Testis (tissue), 2 donors: ENCODE measurements around the gene PRKG2.

Source experiments
- POLR2A ChIP-seq: fragments of 450-650 bp; IDR thresholded peaks from one replicate; pipeline ENCODE4 v1.6.1; 2017; ENCODE audit warnings: antibody characterized with exemption, mild to moderate bottlenecking, moderate library complexity
- TF ChIP-seq, protein P1 (sequence below), 3 experiments: fragments of 450-650 bp in 2 of 3; fragments of 200-600 bp in 1 of 3; sonication (generic) in 1 of 3; IDR thresholded peaks; one replicate each; pipeline ENCODE4 v1.5.1; 2016 to 2019; ENCODE audit warnings: antibody characterized with exemption in 3 of 3, mild to moderate bottlenecking in 2 of 3, moderate library complexity in 1 of 3

DNA sequence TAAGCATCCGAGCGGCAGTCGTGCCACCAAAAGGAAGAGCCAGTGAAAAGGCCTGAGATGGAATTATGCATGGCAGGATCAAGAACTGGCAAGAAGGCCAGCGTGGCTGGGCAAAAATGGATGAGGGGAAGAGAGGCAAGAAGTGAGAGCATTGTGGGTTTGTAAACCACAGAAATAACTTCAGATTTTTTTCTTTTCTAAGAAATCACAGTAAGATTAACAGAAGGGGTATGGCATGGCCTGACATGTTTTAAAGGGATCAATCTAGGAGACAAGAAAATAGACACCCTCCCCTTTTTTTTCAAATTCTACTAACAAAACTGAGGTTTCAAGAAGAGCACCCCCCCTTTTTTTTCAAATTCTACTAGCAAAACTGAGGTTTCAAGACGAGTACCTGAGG is 102.0 kb downstream of the PRKG2 start:
- TF ChIP-seq, protein P1, sequence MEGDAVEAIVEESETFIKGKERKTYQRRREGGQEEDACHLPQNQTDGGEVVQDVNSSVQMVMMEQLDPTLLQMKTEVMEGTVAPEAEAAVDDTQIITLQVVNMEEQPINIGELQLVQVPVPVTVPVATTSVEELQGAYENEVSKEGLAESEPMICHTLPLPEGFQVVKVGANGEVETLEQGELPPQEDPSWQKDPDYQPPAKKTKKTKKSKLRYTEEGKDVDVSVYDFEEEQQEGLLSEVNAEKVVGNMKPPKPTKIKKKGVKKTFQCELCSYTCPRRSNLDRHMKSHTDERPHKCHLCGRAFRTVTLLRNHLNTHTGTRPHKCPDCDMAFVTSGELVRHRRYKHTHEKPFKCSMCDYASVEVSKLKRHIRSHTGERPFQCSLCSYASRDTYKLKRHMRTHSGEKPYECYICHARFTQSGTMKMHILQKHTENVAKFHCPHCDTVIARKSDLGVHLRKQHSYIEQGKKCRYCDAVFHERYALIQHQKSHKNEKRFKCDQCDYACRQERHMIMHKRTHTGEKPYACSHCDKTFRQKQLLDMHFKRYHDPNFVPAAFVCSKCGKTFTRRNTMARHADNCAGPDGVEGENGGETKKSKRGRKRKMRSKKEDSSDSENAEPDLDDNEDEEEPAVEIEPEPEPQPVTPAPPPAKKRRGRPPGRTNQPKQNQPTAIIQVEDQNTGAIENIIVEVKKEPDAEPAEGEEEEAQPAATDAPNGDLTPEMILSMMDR (IDR thresholded peaks at IDR 0.05) = no peak
- TF ChIP-seq POLR2A = no peak
